HG02852 (cell line): ENCODE data around the gene OTOA.
"Not testable (repeated sequence)": the region's sequence is repeated elsewhere in the genome, so short reads cannot be mapped to it uniquely, and the experiment has no call there.

Source experiments
- ATAC-seq: cut with Tn5 transposase; IDR thresholded peaks from one replicate; pipeline ENCODE4 v1.9.1; 2021; ENCODE audit warnings: mild to moderate bottlenecking, moderate library complexity; ENCODE audit not compliant: unreplicated experiment

OTOA gene

GRCh38 chr16:21667575-21667974 is 3.8 kb downstream of the OTOA start:
- no peak for ATAC-seq

- no peak for ATAC-seq
Measured at GRCh38 chr16:21673469-21673868, 9.7 kb downstream of the OTOA start.

GRCh38 chr16:21674456-21674855 is 10.7 kb downstream of the OTOA start:
- ATAC-seq = not testable (repeated sequence)

- ATAC-seq = not testable (repeated sequence)
Measured at GRCh38 chr16:21680714-21681113, 16.9 kb downstream of the OTOA start.

- no peak for ATAC-seq
Measured at GRCh38 chr16:21683184-21683583, 19.4 kb downstream of the OTOA start.

- ATAC-seq = no peak
Measured at GRCh38 chr16:21684199-21684598, 20.4 kb downstream of the OTOA start.

- ATAC-seq = no peak
Measured at GRCh38 chr16:21685034-21685455, 21.3 kb downstream of the OTOA start.

- no peak for ATAC-seq
Measured at GRCh38 chr16:21689107-21689506, 25.3 kb downstream of the OTOA start.

GRCh38 chr16:21690967-21691366 is 27.2 kb downstream of the OTOA start:
- not testable (repeated sequence) for ATAC-seq

GRCh38 chr16:21694609-21695008 is 30.8 kb downstream of the OTOA start:
- ATAC-seq = no peak

- no peak for ATAC-seq
Measured at GRCh38 chr16:21697032-21697431, 33.3 kb downstream of the OTOA start.

- ATAC-seq = no peak
Measured at GRCh38 chr16:21698169-21699032, 34.6 kb downstream of the OTOA start.

- no peak for ATAC-seq
Measured at GRCh38 chr16:21701271-21701670, 37.5 kb downstream of the OTOA start.

GRCh38 chr16:21702276-21702675 is 38.5 kb downstream of the OTOA start:
- ATAC-seq = no peak

GRCh38 chr16:21703156-21703555 is 39.4 kb downstream of the OTOA start:
- ATAC-seq = no peak

- peak; percentile 56 for ATAC-seq
Measured at GRCh38 chr16:21703589-21704174, 39.9 kb downstream of the OTOA start.

- no peak for ATAC-seq
Measured at GRCh38 chr16:21704266-21704665, 40.5 kb downstream of the OTOA start.

GRCh38 chr16:21704733-21705132 is 41.0 kb downstream of the OTOA start:
- ATAC-seq = no peak

- no peak for ATAC-seq
Measured at GRCh38 chr16:21708533-21709115, 44.9 kb downstream of the OTOA start.

- no peak for ATAC-seq
Measured at GRCh38 chr16:21710938-21711337, 47.2 kb downstream of the OTOA start.

GRCh38 chr16:21713549-21714368 is 50.0 kb downstream of the OTOA start:
- ATAC-seq = no peak
